OCI-LY7 (cell line): ENCODE measurements around the gene SEM1. TPM values are rescaled to one million over a fixed set of nuclear protein-coding genes. Genes with fewer than 3 reads are reported as not detected.

Experiments
- BruUV-seq: library from RNA; stranded (reverse); fragments of 400-500 nt; replicated peaks from 2 replicates; lab custom pipeline; 2021; lab: Mats Ljungman, UMichigan
- CTCF ChIA-PET: fragments of 300-600 bp; sonication (Branson Sonifier 250); formaldehyde crosslinking; loops from one replicate; lab custom pipeline; 2022; ENCODE audit warnings: antibody characterized with exemption; ENCODE audit not compliant: unreplicated experiment; lab: Charles Lee
- POLR2A ChIA-PET: fragments of 300-600 bp; sonication (Branson Sonifier 250); formaldehyde crosslinking; loops from one replicate; lab custom pipeline; 2022; ENCODE audit warnings: antibody characterized with exemption; lab: Charles Lee
- DNase-seq: peaks from one replicate; pipeline ENCODE4 v3.0.0-alpha.2; 2015; ENCODE audit warnings: low spot score
- H2AFZ ChIP-seq: fragments of 200-600 bp; sonication (generic), shearing (Covaris generic); 2 replicates; pipeline ENCODE4 v1.6.1; 2014; ENCODE audit warnings: mild to moderate bottlenecking, antibody characterized with exemption, low read length, moderate library complexity
- H3K27ac ChIP-seq: fragments of 200-600 bp; sonication (generic); 2 replicates; pipeline ENCODE4 v1.5.1; 2014; ENCODE audit warnings: mixed run types, low read depth, mild to moderate bottlenecking, moderate library complexity, low read length, inconsistent platforms; ENCODE audit not compliant: poor library complexity, severe bottlenecking
- H3K36me3 ChIP-seq: fragments of 200-600 bp; sonication (generic); 2 replicates; pipeline ENCODE4 v1.6.1; 2014; ENCODE audit warnings: mild to moderate bottlenecking, antibody characterized with exemption, low read length, moderate library complexity, mixed read lengths; ENCODE audit not compliant: insufficient read depth
- H3K4me1 ChIP-seq: fragments of 200-600 bp; sonication (generic); 2 replicates; pipeline ENCODE4 v1.5.1; 2014; ENCODE audit warnings: mild to moderate bottlenecking, low read length; ENCODE audit not compliant: insufficient read depth, poor library complexity, severe bottlenecking
- H3K4me2 ChIP-seq: fragments of 200-600 bp; sonication (generic); 2 replicates; pipeline ENCODE4 v1.6.1; 2014; ENCODE audit warnings: mild to moderate bottlenecking, low read length
- H3K4me3 ChIP-seq: fragments of 200-600 bp; sonication (generic); 2 replicates; pipeline ENCODE4 v1.5.1; 2014; ENCODE audit warnings: mild to moderate bottlenecking, low read depth, low read length; ENCODE audit not compliant: poor library complexity, severe bottlenecking
- H3K79me2 ChIP-seq: fragments of 200-600 bp; sonication (generic); 2 replicates; pipeline ENCODE4 v1.6.1; 2016; ENCODE audit warnings: low read depth, mild to moderate bottlenecking, low read length, moderate library complexity, mixed read lengths; ENCODE audit not compliant: insufficient read depth
- H3K9me2 ChIP-seq: fragments of 200-600 bp; sonication (generic); 2 replicates; pipeline ENCODE4 v1.6.1; 2016; ENCODE audit warnings: mild to moderate bottlenecking, low read length, mixed read lengths; ENCODE audit not compliant: insufficient read depth
- H3K9me3 ChIP-seq: fragments of 200-600 bp; sonication (generic); 2 replicates; pipeline ENCODE4 v1.6.1; 2014; ENCODE audit warnings: mild to moderate bottlenecking, mixed run types, low read length, mixed read lengths
- H4K20me1 ChIP-seq: fragments of 200-600 bp; sonication (generic); 2 replicates; pipeline ENCODE4 v1.6.1; 2014; ENCODE audit warnings: mild to moderate bottlenecking, antibody characterized with exemption, low read length, moderate library complexity, mixed read lengths; ENCODE audit not compliant: insufficient read depth
- CTCF ChIP-seq: fragments of 200-600 bp; sonication (generic); conservative IDR thresholded peaks from 2 replicates; pipeline ENCODE4 v1.5.1; 2014; ENCODE audit warnings: mild to moderate bottlenecking, antibody characterized with exemption, low read length, moderate library complexity, mixed read lengths
- EZH2phosphoT487 ChIP-seq: fragments of 200-600 bp; sonication (generic); IDR thresholded peaks from 2 replicates; pipeline ENCODE4 v1.6.1; 2018; ENCODE audit warnings: low read depth, borderline replicate concordance, mild to moderate bottlenecking, mixed run types, antibody characterized with exemption, low read length, moderate library complexity, mixed read lengths
- intact Hi-C: fragments of 100-400 bp; cut with micrococcal nuclease; formaldehyde crosslinking; loops from one replicate; pipeline ENCODE4 v1.10.0; 2022; ENCODE audit not compliant: unreplicated experiment
- total RNA-seq, 2 experiments: library from RNA; depleted of rRNA in 1 of 2; stranded (reverse); fragments of >200 nt in 1 of 2; shearing (Covaris generic) in 1 of 2; gene quantifications; 2 replicates each; pipeline ENCODE4 v1.2.3, GENCODE V29; 2014 to 2022

Gene SEM1
- total RNA-seq, 2 experiments from 2014 or later, result 75.9 to 89.8 TPM

DNA sequence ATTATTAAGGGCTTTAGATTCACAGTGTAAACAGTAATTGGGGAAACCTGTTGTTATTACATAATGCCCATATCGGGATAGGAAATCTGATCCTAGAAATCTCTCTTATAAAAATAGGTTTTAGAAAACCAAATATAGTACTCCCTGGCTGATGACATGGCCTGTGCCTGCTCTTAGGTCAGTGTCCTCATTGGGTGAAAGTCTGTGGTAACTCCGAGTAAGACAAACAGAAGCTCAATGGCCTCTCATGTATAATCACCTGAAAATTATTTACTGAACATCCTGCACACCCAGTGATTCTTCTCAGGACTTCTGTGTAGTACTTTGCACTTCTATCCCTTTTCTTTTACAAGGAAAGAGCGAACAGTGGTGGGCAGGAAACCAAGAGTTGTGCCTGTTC is 37.8 kb downstream of the SEM1 start:
- no peaks in the 10 kb centered on the region for H3K9me3 ChIP-seq
- no peak overlapping the region for H2AFZ ChIP-seq
- H3K4me1 ChIP-seq, result no peaks in the 10 kb centered on the region
- TF ChIP-seq CTCF, result no peak
- no peak for TF ChIP-seq EZH2phosphoT487
- H3K4me2 ChIP-seq, result no peak overlapping the region
- BruUV-seq, result no TSS peak
- no peak overlapping the region for H3K27ac ChIP-seq
- no peak for DNase-seq
- H3K9me2 ChIP-seq, result no peaks in the 10 kb centered on the region
- ChIA-PET POLR2A (interaction anchor here (0.7 kb wide), 1 partner anchor 337 kb away, joined by 3 read pairs; no protein-coding TSS in a partner anchor), CTCF (interaction anchor here (1.3 kb wide), 1 partner anchor 39 kb away, joined by 3 read pairs; no protein-coding TSS in a partner anchor)
- intact Hi-C loops, result no loop called here
- H3K4me3 ChIP-seq, result no peak overlapping the region
- no peaks in the 10 kb centered on the region for H4K20me1 ChIP-seq
- no peaks in the 10 kb centered on the region for H3K79me2 ChIP-seq
- peaks cover 7% of the 10 kb centered on the region; the same call in 1 of the 2 replicates for H3K36me3 ChIP-seq

GRCh38 chr7:96670338-96671289 is 39.0 kb downstream of the SEM1 start:
- no peak overlapping the region for H3K4me2 ChIP-seq
- no peaks in the 10 kb centered on the region for H4K20me1 ChIP-seq
- no peaks in the 10 kb centered on the region for H3K9me3 ChIP-seq
- no peak overlapping the region for H3K27ac ChIP-seq
- H3K9me2 ChIP-seq, result no peaks in the 10 kb centered on the region
- BruUV-seq, result no TSS peak
- POLR2A ChIA-PET, result interaction anchor here (0.5 to 1.3 kb wide), 5 partner anchors 11 to 754 kb away, joined by 3 to 6 read pairs (median 3); no protein-coding TSS in a partner anchor
- H3K4me1 ChIP-seq, result no peaks in the 10 kb centered on the region
- H2AFZ ChIP-seq, result no peak overlapping the region
- intact Hi-C loops, result no loop called here
- TF ChIP-seq CTCF, result no peak
- no peak for TF ChIP-seq EZH2phosphoT487
- CTCF ChIA-PET, result no interaction called here
- peaks cover 7% of the 10 kb centered on the region; the same call in 1 of the 2 replicates for H3K36me3 ChIP-seq
- no peak for DNase-seq
- no peak overlapping the region for H3K4me3 ChIP-seq
- H3K79me2 ChIP-seq, result no peaks in the 10 kb centered on the region
